ENCODE measurements around the gene SUCLG1.

Gene SUCLG1

GRCh38 chr2:84441505-84441904, 17.6 kb downstream of the SUCLG1 start:
- Histone ChIP-seq H3K4me3 (ENCODE audit: insufficient read length, low read depth) (no peak overlapping the region), H3K36me3 (ENCODE audit: insufficient read depth, insufficient read length, low read length) (peaks cover 51% of the 10 kb centered on the region), H3K4me1 (ENCODE audit: insufficient read depth, insufficient read length) (no peaks in the 10 kb centered on the region), H3K9me3 (ENCODE audit: insufficient read depth, low read length) (peaks cover 12% of the 10 kb centered on the region; the same call in 1 of the 2 replicates), H3K27me3 (ENCODE audit: insufficient read depth, insufficient read length) (no peaks in the 10 kb centered on the region), H3K9ac (ENCODE audit: insufficient read length, low read depth) (no peak overlapping the region)
- no peak for DNase-seq (ENCODE audit: low read depth, low spot score)
- TF ChIP-seq ZNF274 (IDR thresholded peaks at IDR 0.05; ENCODE audit: low read depth, low read length) (no peak), SUZ12 (IDR thresholded peaks at IDR 0.05; ENCODE audit: extremely low read depth, insufficient read depth, insufficient read length) (no peak), YY1 (IDR thresholded peaks at IDR 0.05; ENCODE audit: insufficient read depth, insufficient read length) (no peak)

- no peaks in the 10 kb centered on the region for H3K4me1 ChIP-seq (ENCODE audit: insufficient read depth, insufficient read length)
- H3K4me3 ChIP-seq (ENCODE audit: insufficient read length, low read depth) = no peak overlapping the region
- no peaks in the 10 kb centered on the region for H3K27me3 ChIP-seq (ENCODE audit: insufficient read depth, insufficient read length)
- H3K36me3 ChIP-seq (ENCODE audit: insufficient read depth, insufficient read length, low read length) = peaks cover 47% of the 10 kb centered on the region
- DNase-seq (ENCODE audit: low read depth, low spot score) = no peak
- H3K9me3 ChIP-seq (ENCODE audit: insufficient read depth, low read length) = peaks cover 7% of the 10 kb centered on the region; the same call in 1 of the 2 replicates
- TF ChIP-seq SUZ12 (IDR thresholded peaks at IDR 0.05; ENCODE audit: extremely low read depth, insufficient read depth, insufficient read length) (no peak), ZNF274 (IDR thresholded peaks at IDR 0.05; ENCODE audit: low read depth, low read length) (no peak), YY1 (IDR thresholded peaks at IDR 0.05; ENCODE audit: insufficient read depth, insufficient read length) (no peak)
- no peak overlapping the region for H3K9ac ChIP-seq (ENCODE audit: insufficient read length, low read depth)
Measured at GRCh38 chr2:84441036-84441435, 18.0 kb downstream of the SUCLG1 start.

- Histone ChIP-seq H3K9me3 (ENCODE audit: insufficient read depth, low read length) (no peaks in the 10 kb centered on the region), H3K4me1 (ENCODE audit: insufficient read depth, insufficient read length) (no peaks in the 10 kb centered on the region), H3K27me3 (ENCODE audit: insufficient read depth, insufficient read length) (no peaks in the 10 kb centered on the region), H3K4me3 (ENCODE audit: insufficient read length, low read depth) (no peak overlapping the region), H3K36me3 (ENCODE audit: insufficient read depth, insufficient read length, low read length) (peaks cover 44% of the 10 kb centered on the region), H3K9ac (ENCODE audit: insufficient read length, low read depth) (no peak overlapping the region)
- TF ChIP-seq ZNF274 (IDR thresholded peaks at IDR 0.05; ENCODE audit: low read depth, low read length) = no peak
- no peak for TF ChIP-seq SUZ12 (IDR thresholded peaks at IDR 0.05; ENCODE audit: extremely low read depth, insufficient read depth, insufficient read length)
- no peak for TF ChIP-seq YY1 (IDR thresholded peaks at IDR 0.05; ENCODE audit: insufficient read depth, insufficient read length)
- no peak for DNase-seq (ENCODE audit: low read depth, low spot score)
Measured at GRCh38 chr2:84435345-84436025, 23.6 kb downstream of the SUCLG1 start.

DNA sequence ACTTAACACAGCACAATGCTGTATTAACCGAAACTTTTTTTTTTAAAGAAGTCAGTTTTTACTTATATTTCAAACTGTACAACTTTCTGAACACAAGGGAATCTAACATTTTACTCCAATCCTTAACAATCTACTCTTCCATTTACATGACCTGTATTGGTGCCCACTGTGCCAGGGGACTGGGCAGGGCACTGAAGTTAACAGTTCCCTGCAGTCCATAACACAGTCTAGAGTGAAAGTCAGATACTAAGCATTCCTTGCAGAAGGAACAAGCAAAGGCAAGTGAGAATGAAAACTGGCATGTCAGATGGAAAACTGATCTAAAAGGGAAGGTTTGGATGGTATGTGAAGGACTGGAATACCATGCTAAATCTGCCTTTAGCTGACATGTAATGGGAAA, 29.8 kb downstream of the SUCLG1 start:
- peaks cover 41% of the 10 kb centered on the region for H3K36me3 ChIP-seq (ENCODE audit: insufficient read depth, insufficient read length, low read length)

GRCh38 chr2:84427235-84428138, 31.6 kb downstream of the SUCLG1 start:
- Histone ChIP-seq H3K27me3 (ENCODE audit: insufficient read depth, insufficient read length) (no peaks in the 10 kb centered on the region), H3K9ac (ENCODE audit: insufficient read length, low read depth) (no peak overlapping the region), H3K4me3 (ENCODE audit: insufficient read length, low read depth) (no peak overlapping the region), H3K36me3 (ENCODE audit: insufficient read depth, insufficient read length, low read length) (peaks cover 36% of the 10 kb centered on the region), H3K9me3 (ENCODE audit: insufficient read depth, low read length) (no peaks in the 10 kb centered on the region), H3K4me1 (ENCODE audit: insufficient read depth, insufficient read length) (no peaks in the 10 kb centered on the region)
- no peak for DNase-seq (ENCODE audit: low read depth, low spot score)
- no peak for TF ChIP-seq ZNF274 (IDR thresholded peaks at IDR 0.05; ENCODE audit: low read depth, low read length)
- no peak for TF ChIP-seq YY1 (IDR thresholded peaks at IDR 0.05; ENCODE audit: insufficient read depth, insufficient read length)
- TF ChIP-seq SUZ12 (IDR thresholded peaks at IDR 0.05; ENCODE audit: extremely low read depth, insufficient read depth, insufficient read length) = no peak

More for the DNA sequence above, 29.8 kb downstream of the SUCLG1 start:
- Histone ChIP-seq H3K9me3 (ENCODE audit: insufficient read depth, low read length) (no peaks in the 10 kb centered on the region), H3K9ac (ENCODE audit: insufficient read length, low read depth) (no peak overlapping the region), H3K27me3 (ENCODE audit: insufficient read depth, insufficient read length) (no peaks in the 10 kb centered on the region), H3K4me3 (ENCODE audit: insufficient read length, low read depth) (no peak overlapping the region), H3K4me1 (ENCODE audit: insufficient read depth, insufficient read length) (no peaks in the 10 kb centered on the region)
- no peak for TF ChIP-seq ZNF274 (IDR thresholded peaks at IDR 0.05; ENCODE audit: low read depth, low read length)
- no peak for TF ChIP-seq YY1 (IDR thresholded peaks at IDR 0.05; ENCODE audit: insufficient read depth, insufficient read length)
- TF ChIP-seq SUZ12 (IDR thresholded peaks at IDR 0.05; ENCODE audit: extremely low read depth, insufficient read depth, insufficient read length) = no peak
- no peak for DNase-seq (ENCODE audit: low read depth, low spot score)

- no peak overlapping the region for H3K4me3 ChIP-seq (ENCODE audit: insufficient read length, low read depth)
- no peaks in the 10 kb centered on the region for H3K4me1 ChIP-seq (ENCODE audit: insufficient read depth, insufficient read length)
- TF ChIP-seq YY1 (IDR thresholded peaks at IDR 0.05; ENCODE audit: insufficient read depth, insufficient read length) = no peak
- TF ChIP-seq SUZ12 (IDR thresholded peaks at IDR 0.05; ENCODE audit: extremely low read depth, insufficient read depth, insufficient read length) = no peak
- TF ChIP-seq ZNF274 (IDR thresholded peaks at IDR 0.05; ENCODE audit: low read depth, low read length) = no peak
- H3K27me3 ChIP-seq (ENCODE audit: insufficient read depth, insufficient read length) = no peaks in the 10 kb centered on the region
- peaks cover 30% of the 10 kb centered on the region for H3K36me3 ChIP-seq (ENCODE audit: insufficient read depth, insufficient read length, low read length)
- no peak overlapping the region for H3K9ac ChIP-seq (ENCODE audit: insufficient read length, low read depth)
- no peak for DNase-seq (ENCODE audit: low read depth, low spot score)
- H3K9me3 ChIP-seq (ENCODE audit: insufficient read depth, low read length) = no peaks in the 10 kb centered on the region
Measured at GRCh38 chr2:84425310-84425709, 33.8 kb downstream of the SUCLG1 start.

DNA sequence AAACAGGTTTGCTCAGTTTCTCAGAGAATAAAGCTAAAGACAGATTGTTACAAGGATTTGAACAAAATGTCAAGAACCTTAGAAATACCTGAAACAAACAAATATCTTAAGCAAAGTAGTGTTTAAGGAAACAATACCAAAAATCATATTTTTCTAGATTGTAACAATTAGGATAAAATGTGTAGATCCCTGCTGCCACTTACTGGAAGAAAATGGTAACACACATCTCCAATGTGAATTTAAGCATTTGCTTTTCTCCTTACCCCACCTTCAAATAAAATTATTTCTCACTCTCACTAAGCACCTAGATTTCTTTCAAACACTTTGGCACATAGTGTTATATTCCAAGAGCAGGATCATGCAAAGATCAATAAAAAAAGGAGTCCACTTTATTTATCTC, 34.9 kb downstream of the SUCLG1 start:
- no peaks in the 10 kb centered on the region for H3K9me3 ChIP-seq (ENCODE audit: insufficient read depth, low read length)
- peaks cover 25% of the 10 kb centered on the region for H3K36me3 ChIP-seq (ENCODE audit: insufficient read depth, insufficient read length, low read length)
- H3K4me3 ChIP-seq (ENCODE audit: insufficient read length, low read depth) = no peak overlapping the region
- no peaks in the 10 kb centered on the region for H3K4me1 ChIP-seq (ENCODE audit: insufficient read depth, insufficient read length)
- no peaks in the 10 kb centered on the region for H3K27me3 ChIP-seq (ENCODE audit: insufficient read depth, insufficient read length)
- no peak for TF ChIP-seq SUZ12 (IDR thresholded peaks at IDR 0.05; ENCODE audit: extremely low read depth, insufficient read depth, insufficient read length)
- no peak for TF ChIP-seq YY1 (IDR thresholded peaks at IDR 0.05; ENCODE audit: insufficient read depth, insufficient read length)
- TF ChIP-seq ZNF274 (IDR thresholded peaks at IDR 0.05; ENCODE audit: low read depth, low read length) = no peak
- DNase-seq (ENCODE audit: low read depth, low spot score) = no peak
- H3K9ac ChIP-seq (ENCODE audit: insufficient read length, low read depth) = no peak overlapping the region

Measured in NT2/D1 (cell line).